ENCODE measurements around the gene ULBP2. TPM values are rescaled to one million over a fixed set of nuclear protein-coding genes. Genes with fewer than 3 reads are reported as not detected.
"Not testable (repeated sequence)": the region's sequence is repeated elsewhere in the genome, so short reads cannot be mapped to it uniquely, and the experiment has no call there.

The ULBP2 gene
- total RNA-seq, 1 donor from 2014 or later: 0.30 TPM

GRCh38 chr6:149939356-149939648 lies 2.5 kb upstream of the ULBP2 start:
- no peaks in the 10 kb centered on the region for H3K36me3 Mint-ChIP-seq (ENCODE audit: low read depth)
- no peak for DNase-seq (ENCODE audit: low read depth, low spot score)
- TF ChIP-seq, protein P1, sequence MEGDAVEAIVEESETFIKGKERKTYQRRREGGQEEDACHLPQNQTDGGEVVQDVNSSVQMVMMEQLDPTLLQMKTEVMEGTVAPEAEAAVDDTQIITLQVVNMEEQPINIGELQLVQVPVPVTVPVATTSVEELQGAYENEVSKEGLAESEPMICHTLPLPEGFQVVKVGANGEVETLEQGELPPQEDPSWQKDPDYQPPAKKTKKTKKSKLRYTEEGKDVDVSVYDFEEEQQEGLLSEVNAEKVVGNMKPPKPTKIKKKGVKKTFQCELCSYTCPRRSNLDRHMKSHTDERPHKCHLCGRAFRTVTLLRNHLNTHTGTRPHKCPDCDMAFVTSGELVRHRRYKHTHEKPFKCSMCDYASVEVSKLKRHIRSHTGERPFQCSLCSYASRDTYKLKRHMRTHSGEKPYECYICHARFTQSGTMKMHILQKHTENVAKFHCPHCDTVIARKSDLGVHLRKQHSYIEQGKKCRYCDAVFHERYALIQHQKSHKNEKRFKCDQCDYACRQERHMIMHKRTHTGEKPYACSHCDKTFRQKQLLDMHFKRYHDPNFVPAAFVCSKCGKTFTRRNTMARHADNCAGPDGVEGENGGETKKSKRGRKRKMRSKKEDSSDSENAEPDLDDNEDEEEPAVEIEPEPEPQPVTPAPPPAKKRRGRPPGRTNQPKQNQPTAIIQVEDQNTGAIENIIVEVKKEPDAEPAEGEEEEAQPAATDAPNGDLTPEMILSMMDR (conservative IDR thresholded peaks at IDR 0.05): no peak

GRCh38 chr6:149939909-149940671 lies 1.7 kb upstream of the ULBP2 start:
- peaks cover 11% of the 10 kb centered on the region for H3K4me1 Mint-ChIP-seq
- H3K27ac Mint-ChIP-seq (ENCODE audit: unreplicated experiment): no peak overlapping the region
- peak overlapping the region; percentile 69 for H3K4me3 Mint-ChIP-seq
- TF ChIP-seq, protein P1 (conservative IDR thresholded peaks at IDR 0.05): no peak
- H3K27me3 Mint-ChIP-seq (ENCODE audit: low read depth): peaks cover 91% of the 10 kb centered on the region
- H3K36me3 Mint-ChIP-seq (ENCODE audit: low read depth): no peaks in the 10 kb centered on the region
- H3K9me3 Mint-ChIP-seq: no peaks in the 10 kb centered on the region
- DNase-seq (ENCODE audit: low read depth, low spot score): no peak

More at GRCh38 chr6:149939356-149939648, 2.5 kb upstream of the ULBP2 start:
- Mint-ChIP-seq H3K27ac (ENCODE audit: unreplicated experiment) (no peak overlapping the region), H3K4me1 (peaks cover 11% of the 10 kb centered on the region), H3K27me3 (ENCODE audit: low read depth) (peaks cover 99% of the 10 kb centered on the region), H3K9me3 (no peaks in the 10 kb centered on the region), H3K4me3 (peak overlapping the region; percentile 69)

DNA sequence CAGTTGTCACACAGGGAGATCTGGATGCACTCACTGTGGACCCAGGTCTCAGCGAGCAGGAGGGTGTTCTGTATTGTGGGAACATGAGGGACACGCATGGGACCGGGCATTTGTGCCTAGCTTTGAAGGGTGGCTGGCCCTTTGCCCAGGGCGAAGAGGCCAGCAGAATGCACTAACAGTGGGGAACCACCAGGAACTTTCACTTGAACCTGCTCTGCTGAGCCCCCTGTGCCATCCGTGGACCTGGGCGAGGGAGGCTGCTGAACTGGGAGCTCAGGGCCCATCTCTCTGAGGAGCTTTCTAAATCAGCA lies 1.2 kb upstream of the ULBP2 start:
- no peak overlapping the region for H3K27ac Mint-ChIP-seq (ENCODE audit: unreplicated experiment)
- H3K4me3 Mint-ChIP-seq: peak overlapping the region; percentile 69
- H3K9me3 Mint-ChIP-seq: no peaks in the 10 kb centered on the region
- H3K4me1 Mint-ChIP-seq: peaks cover 11% of the 10 kb centered on the region
- peaks cover 90% of the 10 kb centered on the region for H3K27me3 Mint-ChIP-seq (ENCODE audit: low read depth)
- no peaks in the 10 kb centered on the region for H3K36me3 Mint-ChIP-seq (ENCODE audit: low read depth)
- TF ChIP-seq, protein P1 (conservative IDR thresholded peaks at IDR 0.05): no peak
- DNase-seq (ENCODE audit: low read depth, low spot score): no peak

GRCh38 chr6:149942461-149942829 lies 631 bp downstream of the ULBP2 start:
- no peak for DNase-seq (ENCODE audit: low read depth, low spot score)
- Mint-ChIP-seq H3K27ac (ENCODE audit: unreplicated experiment) (no peak overlapping the region), H3K27me3 (ENCODE audit: low read depth) (peaks cover 82% of the 10 kb centered on the region), H3K36me3 (ENCODE audit: low read depth) (no peaks in the 10 kb centered on the region), H3K4me1 (peaks cover 11% of the 10 kb centered on the region), H3K4me3 (peak overlapping the region; percentile 96), H3K9me3 (no peaks in the 10 kb centered on the region)
- TF ChIP-seq, protein P1 (conservative IDR thresholded peaks at IDR 0.05): no peak

GRCh38 chr6:149943321-149943720 lies 1.5 kb downstream of the ULBP2 start:
- Mint-ChIP-seq H3K4me1 (peaks cover 11% of the 10 kb centered on the region), H3K4me3 (peak overlapping the region; percentile 85), H3K27me3 (ENCODE audit: low read depth) (peaks cover 80% of the 10 kb centered on the region)
- not testable (repeated sequence) for H3K36me3 Mint-ChIP-seq (ENCODE audit: low read depth); H3K27ac Mint-ChIP-seq (ENCODE audit: unreplicated experiment); H3K9me3 Mint-ChIP-seq; DNase-seq (ENCODE audit: low read depth, low spot score)

GRCh38 chr6:149945276-149945675 lies 3.5 kb downstream of the ULBP2 start:
- H3K27ac Mint-ChIP-seq (ENCODE audit: unreplicated experiment); H3K4me3 Mint-ChIP-seq; DNase-seq (ENCODE audit: low read depth, low spot score); H3K9me3 Mint-ChIP-seq; H3K36me3 Mint-ChIP-seq (ENCODE audit: low read depth): not testable (repeated sequence)
- Mint-ChIP-seq H3K4me1 (peaks cover 12% of the 10 kb centered on the region), H3K27me3 (ENCODE audit: low read depth) (peaks cover 80% of the 10 kb centered on the region)

DNA sequence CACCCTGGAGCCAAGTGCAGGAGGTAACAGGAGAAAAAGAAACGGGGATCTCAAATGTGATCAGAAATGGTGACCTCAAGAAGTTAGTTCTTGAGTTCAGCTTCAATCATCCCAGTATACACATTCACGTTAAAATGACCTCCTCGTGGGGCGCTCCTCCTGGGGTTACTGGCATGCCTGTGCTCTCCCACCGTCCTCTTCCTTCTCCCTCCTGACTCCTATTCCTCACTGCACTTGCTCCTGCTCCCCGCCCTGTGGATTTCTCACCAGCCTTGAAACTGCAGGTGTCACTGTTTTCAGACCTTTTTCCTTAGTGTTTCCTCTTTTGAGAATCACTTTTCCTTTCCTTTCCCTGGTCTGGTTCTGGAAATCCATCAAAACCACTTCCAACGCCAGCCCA lies 4.8 kb downstream of the ULBP2 start:
- H3K36me3 Mint-ChIP-seq (ENCODE audit: low read depth); DNase-seq (ENCODE audit: low read depth, low spot score): not testable (repeated sequence)

GRCh38 chr6:149947533-149947932 lies 5.7 kb downstream of the ULBP2 start:
- Mint-ChIP-seq H3K4me1 (peaks cover 14% of the 10 kb centered on the region), H3K27me3 (ENCODE audit: low read depth) (peaks cover 81% of the 10 kb centered on the region)
- H3K9me3 Mint-ChIP-seq; H3K27ac Mint-ChIP-seq (ENCODE audit: unreplicated experiment); DNase-seq (ENCODE audit: low read depth, low spot score); H3K4me3 Mint-ChIP-seq; H3K36me3 Mint-ChIP-seq (ENCODE audit: low read depth): not testable (repeated sequence)

More for the DNA sequence above, 4.8 kb downstream of the ULBP2 start:
- not testable (repeated sequence) for H3K4me3 Mint-ChIP-seq; H3K9me3 Mint-ChIP-seq; H3K27ac Mint-ChIP-seq (ENCODE audit: unreplicated experiment)
- peaks cover 16% of the 10 kb centered on the region for H3K4me1 Mint-ChIP-seq
- H3K27me3 Mint-ChIP-seq (ENCODE audit: low read depth): peaks cover 80% of the 10 kb centered on the region

Measured in neural crest cell (in vitro differentiated cells).